Germinal center (tissue), 1 donor: Measurements from ENCODE around the gene STX8.
"Not testable (repeated sequence)": the region's sequence is repeated elsewhere in the genome, so short reads cannot be mapped to it uniquely, and the experiment has no call there.

Source experiments
- DNase-seq: peaks from one replicate; pipeline ENCODE4 v3.0.0; 2012; ENCODE audit warnings: mixed read lengths, low spot score

The STX8 gene

DNA sequence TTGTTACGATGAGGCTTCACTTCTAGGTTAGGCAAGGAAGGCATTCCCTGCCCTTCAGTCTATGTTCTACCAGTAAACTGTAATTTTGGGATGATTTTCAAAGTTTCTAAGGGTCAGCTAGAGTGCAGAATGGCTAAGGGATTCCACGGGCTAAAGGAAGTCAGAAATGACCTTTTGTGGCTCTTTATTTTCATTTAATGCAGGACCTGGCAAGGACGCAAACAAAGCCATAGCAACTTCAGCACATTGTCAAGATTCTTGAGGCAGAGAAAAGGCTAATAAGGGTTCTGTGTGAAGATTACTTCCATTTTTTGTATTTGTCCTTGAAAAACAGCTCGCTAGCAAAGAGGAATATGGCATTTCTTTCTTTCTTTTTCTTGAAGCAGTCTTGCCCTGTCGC is 76.6 kb downstream of the STX8 start:
- no peak for DNase-seq

DNA sequence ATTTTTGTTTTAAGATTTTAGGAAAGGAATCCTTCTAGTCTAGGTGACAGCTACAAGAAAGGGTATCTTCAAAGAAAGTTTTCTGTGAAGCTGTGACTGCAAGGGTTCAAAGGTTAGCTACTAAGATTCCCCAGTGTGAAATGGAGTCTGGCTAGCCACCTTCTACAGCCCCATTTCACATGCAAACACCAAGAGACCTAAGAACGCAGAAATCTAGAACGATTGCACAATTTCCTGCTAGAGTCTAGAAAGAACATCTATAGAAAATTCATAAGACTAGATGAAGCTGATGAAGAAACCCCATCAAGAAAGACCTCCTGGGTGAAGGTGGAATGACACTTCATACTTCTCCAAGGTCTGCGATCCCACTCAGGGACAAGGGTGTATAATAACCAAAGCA is 77.1 kb downstream of the STX8 start:
- no peak for DNase-seq

DNA sequence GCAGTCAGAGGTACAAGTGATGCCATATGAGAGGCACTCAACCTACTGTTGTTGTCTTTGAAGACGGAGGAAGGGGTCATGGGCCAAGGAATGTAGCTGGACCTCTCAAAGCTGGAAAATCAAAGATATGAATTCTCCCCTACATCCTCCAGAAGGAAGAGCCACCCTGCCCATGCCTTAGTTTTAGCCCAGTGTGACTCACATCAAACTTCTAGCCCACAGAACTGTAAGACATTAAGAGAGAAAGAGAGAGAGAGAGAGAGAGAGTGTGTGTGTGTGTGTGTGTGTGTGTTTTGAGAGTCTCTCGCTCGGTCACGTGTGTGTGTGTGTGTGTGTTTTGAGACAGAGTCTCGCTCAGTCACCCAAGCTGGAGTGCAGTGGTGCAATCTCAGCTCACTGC is 87.1 kb downstream of the STX8 start:
- DNase-seq, result no peak

DNA sequence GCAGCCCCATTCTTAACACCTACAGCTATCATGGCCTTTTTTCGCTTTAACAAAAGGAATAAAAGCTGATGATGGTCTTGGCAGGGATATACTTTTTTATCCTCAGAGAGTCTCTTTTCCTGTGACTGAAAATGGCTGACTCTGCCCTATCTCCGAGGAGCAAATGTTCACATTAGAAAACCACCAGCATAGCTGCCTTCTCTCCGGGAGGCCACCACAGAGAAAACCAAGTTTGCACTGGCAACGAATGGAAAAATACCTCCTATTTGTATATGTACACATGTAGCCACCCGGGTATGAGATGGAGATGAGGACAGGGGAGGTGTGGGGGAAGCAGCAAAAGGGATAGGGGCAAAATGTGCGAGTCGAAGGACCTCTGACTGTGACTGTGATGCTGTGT is 88.2 kb downstream of the STX8 start:
- no peak for DNase-seq

DNA sequence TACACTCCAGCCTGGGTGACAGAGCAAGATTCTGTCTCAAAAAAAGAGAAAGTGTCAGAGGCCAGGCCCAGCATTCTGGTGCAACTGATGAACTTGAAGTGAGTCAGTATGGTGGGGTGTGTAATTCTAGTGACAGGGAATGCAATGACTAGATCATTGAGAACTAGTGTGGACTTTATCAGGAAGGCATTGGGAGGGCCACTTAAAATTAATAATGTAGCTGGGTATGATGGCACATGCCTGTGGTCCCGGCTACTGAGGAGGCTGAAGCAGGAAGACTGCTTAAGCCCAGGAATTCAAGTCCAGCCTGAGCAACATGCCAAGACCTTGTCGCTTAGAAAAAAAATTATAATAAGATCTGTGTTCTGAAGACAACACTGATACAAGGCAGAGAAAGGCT is 90.8 kb downstream of the STX8 start:
- DNase-seq, result no peak

DNA sequence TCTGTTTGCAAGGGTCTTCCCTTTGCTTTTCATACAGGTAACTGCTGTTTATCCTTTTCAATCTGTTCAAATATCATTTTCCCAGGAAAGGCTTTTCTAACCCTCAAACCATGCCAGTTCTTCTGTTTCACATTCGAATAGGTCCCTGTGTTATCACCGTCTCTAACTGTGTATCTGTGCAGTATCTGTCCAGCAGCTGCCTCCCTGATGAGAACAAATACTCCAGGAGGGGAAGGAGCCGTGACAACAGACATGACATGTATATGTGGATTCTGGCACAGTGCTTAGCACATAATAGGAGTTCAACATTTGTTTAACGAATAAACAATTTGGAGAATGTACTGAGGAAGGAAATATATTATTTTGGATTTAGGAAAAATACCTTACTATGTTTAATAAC is 95.7 kb downstream of the STX8 start:
- DNase-seq, result no peak

DNA sequence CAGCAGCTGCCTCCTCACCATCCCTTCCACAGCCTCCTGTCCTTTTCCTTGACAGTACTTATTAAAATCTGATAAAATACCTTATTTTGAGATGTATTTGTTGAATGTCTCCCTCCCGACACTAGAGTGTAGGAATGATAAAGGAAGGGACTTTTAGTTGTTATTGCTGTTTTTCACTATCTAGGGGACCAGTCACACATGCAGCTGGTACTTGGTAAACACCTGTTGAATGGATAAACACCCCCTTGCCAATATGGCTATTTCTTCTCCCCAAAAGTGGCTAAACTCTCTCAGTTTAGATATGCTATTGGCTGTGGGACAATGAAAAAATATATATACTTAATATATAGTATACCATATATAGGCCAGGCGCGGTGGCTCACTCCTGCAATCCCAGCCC is 96.7 kb downstream of the STX8 start:
- no peak for DNase-seq

DNA sequence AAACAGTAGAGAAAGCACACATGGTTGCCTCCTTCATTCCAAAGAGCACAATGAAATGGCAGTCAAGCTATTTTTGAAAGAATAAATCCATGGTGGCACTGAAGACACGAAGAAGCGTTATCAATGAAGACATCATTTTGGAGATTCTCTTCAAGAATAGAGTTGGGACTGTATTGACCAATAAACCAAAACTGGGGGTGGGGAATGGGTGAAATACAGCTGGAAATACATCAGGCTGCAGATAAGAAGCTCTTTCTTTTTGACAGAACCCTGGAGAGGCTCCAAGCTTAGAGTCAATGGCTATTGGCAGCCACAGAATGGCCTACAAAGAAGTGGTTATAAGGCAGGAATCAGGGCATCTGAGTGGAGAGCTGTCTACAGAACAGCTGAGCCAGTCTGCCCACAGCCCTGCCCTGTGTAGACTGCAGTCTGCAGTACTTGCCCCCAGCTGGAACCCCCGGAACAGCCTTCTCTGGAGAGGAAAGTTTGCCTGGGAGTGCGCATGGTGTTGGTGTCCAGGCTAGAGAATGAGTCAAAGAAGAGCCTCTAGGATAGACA is 100.4 kb downstream of the STX8 start:
- DNase-seq, result no peak

DNA sequence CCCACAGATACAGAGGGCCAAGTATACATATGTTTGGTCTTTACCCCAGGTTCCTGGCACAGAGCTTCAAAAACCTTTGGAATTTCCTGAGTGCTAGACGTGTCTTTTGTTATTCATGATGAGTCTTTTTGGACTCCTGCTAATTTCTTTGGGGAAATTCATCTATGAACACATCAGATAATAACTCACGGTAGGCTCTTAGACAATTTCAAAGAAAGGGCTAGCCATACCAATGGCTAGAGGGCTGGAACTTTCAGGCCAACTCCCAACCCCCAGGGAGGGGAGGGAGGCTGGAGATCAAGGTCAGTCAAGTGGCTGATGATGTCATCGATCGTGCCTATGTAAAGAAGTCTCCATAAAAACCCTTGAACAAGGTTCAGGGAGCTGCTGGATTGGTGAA is 101.9 kb downstream of the STX8 start:
- no peak for DNase-seq

DNA sequence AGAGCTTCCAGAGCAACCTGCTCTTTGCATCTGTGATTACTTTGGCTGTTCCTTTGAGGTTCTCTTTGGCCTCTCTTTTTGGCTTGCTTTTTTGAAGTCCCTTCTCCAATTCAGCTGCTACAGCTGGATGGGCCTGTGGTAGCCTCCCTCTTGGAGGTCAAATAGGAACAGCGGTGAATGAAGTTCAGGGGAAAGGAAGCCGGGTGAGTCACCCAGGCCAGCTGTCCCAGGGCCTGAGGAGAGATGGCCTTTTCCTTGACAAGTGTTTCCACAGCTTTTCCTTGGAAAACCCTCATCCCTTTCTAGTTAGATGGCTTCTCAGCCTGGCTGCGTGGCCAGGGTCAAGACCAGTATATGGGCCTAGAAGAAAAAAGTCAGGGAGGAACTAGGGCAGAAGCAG is 103.1 kb downstream of the STX8 start:
- DNase-seq, result no peak

DNA sequence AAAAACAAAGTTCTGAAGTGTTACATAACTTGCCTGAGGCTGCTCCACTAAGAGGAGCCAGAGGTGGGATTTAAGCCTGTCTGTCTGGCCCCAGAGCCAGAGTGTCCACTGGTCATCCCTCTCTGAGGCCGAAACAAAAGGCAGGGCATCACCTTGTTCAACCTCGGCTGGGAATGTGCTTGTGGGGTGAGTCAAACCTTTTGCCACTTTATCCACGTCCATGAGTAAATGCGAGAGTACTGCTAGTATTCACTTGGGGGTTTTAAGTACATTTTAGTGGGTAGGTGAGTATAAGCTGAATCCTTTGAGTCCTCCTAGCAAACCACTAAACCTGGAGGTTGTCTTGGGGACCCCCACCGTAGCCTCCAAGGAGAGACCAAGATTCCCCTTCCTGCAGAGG is 103.5 kb downstream of the STX8 start:
- no peak for DNase-seq

DNA sequence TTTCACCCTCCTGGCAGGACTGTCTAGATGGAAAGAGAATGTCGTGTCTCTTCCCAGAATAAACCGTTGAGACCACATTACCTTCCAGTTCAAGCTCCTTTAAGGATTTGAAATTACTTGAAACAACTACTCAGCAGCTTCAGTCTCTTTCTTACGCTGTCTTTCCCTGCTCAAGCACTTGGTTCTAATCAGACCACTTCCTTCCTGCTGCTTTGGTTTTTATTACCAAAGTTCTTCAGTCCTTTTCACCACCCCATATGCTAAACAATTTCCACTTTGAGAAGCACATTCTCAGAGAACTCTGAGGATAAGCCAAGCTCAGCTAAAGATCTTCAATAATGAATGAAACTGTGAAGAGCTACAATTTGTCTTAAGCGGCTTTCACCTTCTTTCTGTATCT is 105.4 kb downstream of the STX8 start:
- DNase-seq, result no peak

DNA sequence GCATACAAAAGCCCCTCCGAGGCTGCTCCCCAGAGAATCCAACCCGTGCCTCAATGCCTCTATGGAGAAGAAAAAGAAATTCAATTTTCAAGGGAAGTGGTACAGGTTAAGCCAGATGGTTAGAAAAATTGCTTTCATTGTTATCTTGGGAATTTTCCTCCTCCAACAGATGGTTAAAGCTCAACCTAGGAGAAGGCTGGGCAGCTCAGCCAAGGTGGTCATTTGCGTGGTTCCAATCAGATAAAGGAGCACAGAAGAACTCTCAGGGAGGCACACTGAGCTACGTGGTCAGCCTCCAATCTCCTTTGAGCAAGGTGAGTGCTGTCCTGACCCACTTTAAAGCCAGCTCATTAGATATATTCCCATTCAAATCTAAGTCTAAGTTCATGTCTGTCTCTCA is 106.7 kb downstream of the STX8 start:
- no peak for DNase-seq

DNA sequence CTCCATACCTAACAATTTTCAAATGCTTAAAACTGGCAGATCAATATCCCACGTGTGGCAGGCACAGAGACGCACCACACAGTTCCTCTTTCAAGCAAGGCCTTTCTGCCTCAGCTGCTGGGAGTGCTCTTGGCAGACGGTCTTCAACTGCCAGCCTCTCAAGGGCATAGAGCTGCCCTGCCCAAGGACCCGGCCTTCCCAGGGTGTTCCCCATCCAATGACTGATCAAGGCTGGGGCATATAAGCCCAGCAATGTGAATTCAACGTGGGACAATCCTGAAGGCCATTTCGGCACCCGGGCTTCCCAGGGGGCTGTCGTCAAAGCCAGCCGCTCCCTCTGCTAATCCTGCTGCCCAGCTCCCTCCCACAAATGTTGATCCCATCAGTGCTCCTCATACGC is 107.1 kb downstream of the STX8 start:
- DNase-seq, result no peak

DNA sequence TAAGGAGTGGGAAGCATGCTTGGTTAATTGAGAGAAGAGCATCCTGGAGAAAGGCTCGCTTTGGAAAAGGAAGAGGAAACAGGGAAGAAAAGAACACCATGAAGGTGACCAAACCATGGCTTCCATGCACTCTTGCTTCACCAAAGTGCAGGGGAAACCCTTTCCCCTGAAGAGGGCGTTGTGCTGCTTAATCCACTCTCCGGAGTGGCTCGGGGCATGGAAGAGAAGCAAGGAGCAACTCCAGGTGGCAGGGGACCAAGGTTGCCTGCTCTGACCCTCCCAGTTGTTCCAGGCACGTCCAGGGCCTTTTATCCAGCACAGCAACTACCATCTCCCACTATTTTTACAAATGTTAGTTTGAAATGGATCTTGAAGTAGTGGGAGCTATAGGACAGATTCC is 108.1 kb downstream of the STX8 start:
- DNase-seq, result no peak

DNA sequence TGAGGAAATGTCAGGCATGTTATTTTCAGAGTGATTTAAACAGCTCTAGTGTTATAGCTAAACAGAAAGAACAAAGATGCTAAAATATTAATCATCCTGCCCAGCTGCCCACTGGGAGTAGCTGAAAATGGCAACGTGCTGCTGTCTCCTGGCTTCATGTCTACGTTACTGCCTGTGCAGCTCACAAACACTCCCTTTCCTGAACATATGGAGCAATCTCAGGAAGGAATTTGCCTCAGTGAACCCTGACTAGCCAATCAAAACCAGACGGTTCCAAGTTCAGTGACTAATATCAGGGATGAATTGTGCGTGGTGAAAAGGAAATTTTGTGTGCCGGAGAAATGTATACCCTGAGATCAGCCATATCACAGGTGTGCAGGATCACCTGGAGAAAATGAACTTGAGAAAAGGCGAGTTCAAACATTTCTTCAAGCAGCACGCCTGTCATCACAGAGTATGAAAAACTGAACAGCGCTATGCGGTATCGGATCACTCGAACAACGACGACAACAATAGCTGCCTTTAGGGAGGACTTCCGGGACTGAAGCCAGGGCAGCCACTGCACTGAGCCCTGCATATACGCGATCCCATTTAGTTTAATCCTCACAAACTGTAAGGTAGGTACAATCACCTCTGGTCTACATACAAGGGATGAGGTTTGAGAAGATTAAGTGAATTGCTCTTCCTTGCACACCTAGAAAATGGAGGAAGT is 110.3 kb downstream of the STX8 start:
- DNase-seq, result no peak

DNA sequence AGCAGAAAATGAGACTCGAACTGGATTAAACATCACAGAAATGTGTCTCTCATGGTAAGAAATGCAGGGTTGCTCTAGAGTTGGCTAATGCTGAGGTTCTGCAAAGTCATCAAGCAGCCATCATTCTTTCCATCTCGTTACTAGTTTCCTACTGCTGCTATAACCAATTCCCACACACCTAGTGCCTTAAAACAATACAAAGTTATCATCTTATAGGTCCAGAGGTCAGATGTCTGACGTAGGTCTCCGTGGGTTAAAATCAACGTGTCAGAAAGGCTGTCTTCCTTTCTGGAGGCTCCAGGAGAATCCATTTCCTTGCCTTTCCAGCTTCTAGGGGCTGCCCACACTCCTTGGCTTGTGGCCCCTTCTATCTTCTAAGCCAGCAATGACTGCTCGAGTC is 118.6 kb downstream of the STX8 start:
- DNase-seq, result no peak

DNA sequence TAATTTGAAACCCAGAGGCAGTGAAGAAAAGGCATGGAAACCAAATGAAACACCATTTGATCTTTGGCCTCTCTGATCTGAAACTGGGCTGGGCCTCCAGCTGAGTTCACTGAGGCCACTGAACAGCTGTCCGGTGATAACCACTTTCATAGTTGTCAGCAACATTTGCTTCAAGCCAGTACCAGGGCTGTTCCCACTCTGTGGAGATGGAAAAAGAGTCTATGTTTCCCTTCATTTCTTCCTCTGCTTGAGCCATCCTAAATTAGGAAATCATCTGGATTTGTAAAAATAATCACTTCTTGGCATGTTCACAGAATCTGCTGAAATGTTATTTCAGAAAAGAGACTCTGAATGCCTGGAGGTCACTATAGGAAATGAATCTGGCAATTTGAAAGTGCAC is 119.3 kb downstream of the STX8 start:
- no peak for DNase-seq

DNA sequence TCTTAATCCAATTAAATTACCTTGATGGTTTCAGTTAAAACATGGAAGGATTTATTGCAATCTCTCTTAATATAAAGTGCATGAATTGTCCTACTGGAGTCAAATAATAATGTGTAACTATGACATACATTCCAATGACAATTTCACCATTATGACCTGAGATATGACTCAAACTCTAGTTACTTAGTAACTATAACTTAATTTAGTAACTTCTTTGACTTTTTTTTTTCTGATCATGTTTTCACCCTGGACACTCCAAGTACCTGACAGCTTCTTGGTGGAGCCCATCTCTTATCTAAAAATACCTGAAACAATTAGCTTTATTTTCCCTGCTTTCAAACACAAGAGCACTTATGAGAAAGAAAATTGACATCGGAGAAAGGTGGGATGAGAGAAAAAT is 123.7 kb downstream of the STX8 start:
- DNase-seq, result no peak

DNA sequence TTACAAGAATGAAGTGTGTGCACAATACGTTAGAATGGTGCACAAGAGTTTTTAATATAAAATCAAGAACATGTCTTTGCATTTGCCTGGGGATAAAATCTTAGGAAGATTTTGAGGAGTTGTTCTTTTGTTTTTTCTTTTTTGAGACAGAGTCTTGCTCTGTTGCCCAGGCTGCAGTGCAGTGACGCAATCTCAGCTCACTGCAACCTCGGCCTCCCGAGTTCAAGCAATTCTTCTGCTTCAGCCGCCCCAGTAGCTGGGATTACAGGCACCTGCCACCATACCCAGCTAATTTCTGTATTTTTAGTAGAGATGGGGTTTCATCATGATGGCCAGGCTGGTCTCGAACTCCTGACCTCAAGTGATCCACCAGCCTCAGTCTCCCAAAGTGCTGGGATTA is 128.3 kb downstream of the STX8 start:
- DNase-seq, result not testable (repeated sequence)

DNA sequence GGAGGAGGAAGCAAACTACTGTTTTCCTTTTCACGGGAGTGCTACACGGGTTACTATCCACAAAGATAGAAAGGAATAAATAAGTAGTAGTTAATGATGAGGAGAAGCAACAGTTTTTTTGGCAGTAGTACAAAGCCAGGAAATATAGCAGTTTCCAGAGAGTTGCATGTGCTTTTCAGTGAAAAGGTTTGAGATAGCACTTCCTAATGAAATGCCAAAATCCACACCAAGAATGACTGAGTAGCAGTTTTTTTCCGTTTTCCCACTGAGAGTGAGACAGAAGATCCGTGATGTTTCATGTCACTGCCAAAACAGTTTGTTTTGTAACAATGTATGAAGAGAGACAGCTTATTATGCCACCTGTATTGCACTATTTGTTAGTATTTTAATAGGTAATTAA is 129.1 kb downstream of the STX8 start:
- no peak for DNase-seq

DNA sequence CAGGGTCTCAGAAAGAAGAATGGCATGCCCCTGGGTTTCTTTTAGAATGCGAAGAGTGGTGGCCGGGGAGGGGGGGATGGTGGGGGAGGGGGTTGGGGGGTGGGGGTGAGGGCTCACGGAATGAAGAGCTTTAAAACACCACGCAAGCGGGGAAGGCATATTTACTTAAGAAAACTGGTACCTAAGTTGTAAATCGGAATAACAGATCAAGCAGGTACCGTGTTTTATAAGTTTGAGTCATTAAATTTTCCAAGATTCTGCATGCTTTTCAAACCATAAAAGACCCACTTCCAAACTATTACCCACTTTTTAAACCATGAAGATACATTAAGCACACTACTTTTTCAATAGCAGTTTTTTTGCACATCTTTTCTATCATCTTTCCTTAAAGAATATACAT is 130.2 kb downstream of the STX8 start:
- DNase-seq, result no peak

DNA sequence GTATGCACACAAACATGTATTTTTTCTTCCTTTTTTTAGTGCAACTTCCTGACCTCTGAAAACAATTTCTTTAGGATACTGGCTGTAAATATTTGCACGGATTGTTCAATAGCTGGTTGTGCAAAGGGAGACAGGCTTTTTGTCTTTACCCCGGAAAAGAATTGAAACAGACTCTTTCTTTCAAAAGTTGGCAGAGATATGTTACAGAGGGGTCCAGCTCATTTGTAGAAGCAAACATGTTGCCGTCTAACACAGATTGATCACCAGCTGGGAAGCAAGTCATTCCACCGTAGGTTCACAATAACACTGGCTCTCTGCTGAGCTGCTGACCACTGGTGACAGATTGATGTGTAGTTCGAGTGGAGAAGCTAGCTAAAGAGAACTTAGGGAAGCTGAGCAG is 130.9 kb downstream of the STX8 start:
- no peak for DNase-seq

DNA sequence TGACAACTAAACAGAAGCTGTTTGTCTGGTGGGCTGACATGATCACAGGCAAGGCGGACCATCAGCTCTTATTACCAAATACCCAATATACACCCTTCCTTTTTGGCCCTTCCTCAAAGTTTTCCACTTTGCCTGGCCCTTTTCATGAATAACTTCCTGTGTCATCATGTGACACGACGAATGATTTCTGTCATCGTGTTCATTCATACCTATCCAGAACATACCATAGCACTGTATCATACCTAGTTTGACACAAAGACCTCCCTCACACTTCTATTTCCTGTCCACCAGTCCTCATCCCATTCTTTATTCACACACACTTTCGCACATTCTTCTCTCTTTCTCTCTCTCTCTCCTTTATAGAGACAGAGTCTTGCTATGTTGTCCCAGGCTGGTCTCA is 131.8 kb downstream of the STX8 start:
- no peak for DNase-seq

DNA sequence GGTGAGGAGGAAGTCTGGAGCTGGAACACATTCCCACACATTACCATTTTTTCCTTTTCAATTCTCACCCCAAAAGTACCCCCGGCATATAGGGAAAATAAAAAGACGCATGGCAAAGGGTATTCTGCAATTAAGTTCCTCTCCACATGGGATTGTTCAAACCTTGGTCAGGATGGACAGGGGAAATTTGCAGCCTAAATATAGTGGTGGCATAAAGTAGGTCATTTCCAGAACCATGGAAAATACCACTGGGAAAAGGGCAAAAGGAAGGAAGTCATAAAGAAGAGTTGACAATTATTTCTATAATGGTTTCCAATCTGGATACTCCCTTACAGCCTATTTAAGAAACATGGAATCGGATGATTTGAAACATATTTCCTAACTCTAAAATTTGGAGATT is 135.8 kb downstream of the STX8 start:
- DNase-seq, result no peak
